ENCODE measurements around the gene CASTOR2.

DNA sequence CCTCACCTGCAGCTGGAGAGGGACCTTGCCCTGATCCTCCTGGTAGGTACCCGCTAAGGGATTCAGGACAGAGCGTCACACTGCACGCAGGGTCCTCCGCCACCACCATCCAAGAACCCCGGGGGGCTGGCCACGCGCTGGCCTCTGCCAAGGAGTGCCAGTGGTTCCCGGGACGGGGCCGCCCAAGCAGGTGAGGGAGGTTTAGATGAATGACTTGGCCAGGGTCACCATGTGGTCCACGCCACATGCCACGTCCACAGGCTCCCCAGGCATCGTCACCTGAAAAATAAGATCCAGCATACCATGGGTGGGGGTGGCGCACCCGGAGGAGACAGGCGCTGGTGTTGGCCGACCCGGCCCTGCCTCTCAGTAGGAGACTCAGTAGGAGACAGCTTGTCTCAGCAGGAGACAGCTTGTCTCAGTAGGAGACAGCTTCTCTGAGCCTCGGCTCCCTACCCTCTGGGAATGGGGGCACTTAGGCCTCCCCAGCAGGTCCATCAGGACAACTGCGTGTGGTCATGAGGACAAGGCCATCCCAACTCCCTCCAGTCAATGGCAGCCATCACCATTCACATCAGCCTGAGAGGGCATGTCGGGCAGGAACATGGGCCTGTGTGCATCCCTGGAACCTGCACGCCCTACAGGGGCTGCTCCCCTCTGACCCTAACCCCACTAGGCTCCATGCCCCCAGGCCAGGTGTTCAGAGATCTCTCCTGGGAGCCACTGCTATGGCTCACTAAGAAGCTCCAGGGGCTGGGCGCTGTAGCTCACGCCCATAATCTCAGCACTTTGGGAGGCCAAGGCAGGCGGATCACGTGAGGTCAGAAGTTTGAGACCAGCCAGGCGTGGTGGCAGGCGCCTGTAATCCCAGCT lies 78.6 kb downstream of the CASTOR2 start:
- TF ChIP-seq GATA2 (IDR thresholded peaks at IDR 0.05; ENCODE audit: low read depth, low read length): no peak
- TF ChIP-seq GATA3 (IDR thresholded peaks at IDR 0.05; ENCODE audit: low read depth, low read length): no peak
